Esophagus muscularis mucosa (tissue), 4 donors: Measurements from ENCODE around the gene MEGF9. TPM values are rescaled to one million over a fixed set of nuclear protein-coding genes. Genes with fewer than 3 reads are reported as not detected.
A peak's percentile ranks its signal among the peaks of the same experiment; 100 is the strongest.

Experiments
- DNase-seq: peaks from one replicate; pipeline ENCODE4 v3.0.0-alpha.2; 2017; ENCODE audit errors: extremely low spot score
- H3K27ac ChIP-seq, 4 donors: fragments of 200-600 bp; sonication (generic); replicated peaks in 1 of 4; 1 replicate in 3 of 4; 2 replicates in 1 of 4; pipeline ENCODE4 v1.5.1; 2016 to 2019; ENCODE audit warnings: mild to moderate bottlenecking in 1 of 4
- H3K27me3 ChIP-seq, 4 donors: fragments of 200-600 bp; sonication (generic); one replicate each; pipeline versions ENCODE4 v1.5.1 to v1.6.0; 2016 to 2019
- H3K36me3 ChIP-seq, 4 donors: fragments of 200-600 bp; sonication (generic); one replicate each; pipeline ENCODE4 v1.5.1; 2016 to 2019
- H3K4me1 ChIP-seq, 4 donors: fragments of 200-600 bp; sonication (generic); one replicate each; pipeline ENCODE4 v1.5.1; 2016 to 2019
- H3K4me3 ChIP-seq, 4 donors: fragments of 200-600 bp; sonication (generic); 1 replicate in 2 of 4; 2 replicates in 2 of 4; pipeline ENCODE4 v1.5.1; 2016 to 2019; ENCODE audit warnings: mild to moderate bottlenecking in 4 of 4, moderate library complexity in 1 of 4
- H3K9me3 ChIP-seq, 4 donors: fragments of 200-600 bp; sonication (generic); 1 replicate in 3 of 4; 2 replicates in 1 of 4; pipeline ENCODE4 v1.5.1; 2016 to 2019
- CTCF ChIP-seq, 3 experiments: fragments of 200-600 bp in 2 of 3; fragments of 450-650 bp in 1 of 3; sonication (generic) in 2 of 3; IDR thresholded peaks; one replicate each; pipeline ENCODE4 v1.5.1; 2017 to 2019; ENCODE audit warnings: antibody characterized with exemption in 3 of 3, mild to moderate bottlenecking in 2 of 3, moderate library complexity in 1 of 3
- EP300 ChIP-seq: sonication (generic); formaldehyde crosslinking; IDR thresholded peaks from one replicate; pipeline ENCODE4 v1.6.1; 2017; ENCODE audit warnings: antibody characterized with exemption
- POLR2A ChIP-seq: fragments of 450-650 bp; IDR thresholded peaks from one replicate; pipeline ENCODE4 v1.6.1; 2017; ENCODE audit warnings: antibody characterized with exemption, moderate library complexity, mild to moderate bottlenecking, low read depth
- POLR2AphosphoS5 ChIP-seq, 2 donors: sonication (generic); formaldehyde crosslinking; IDR thresholded peaks; one replicate each; pipeline ENCODE4 v1.6.1; 2017; ENCODE audit warnings: antibody characterized with exemption in 2 of 2
- WGBS: methylation state at CpG from one replicate; pipeline ENCODE4 v1.1.5; 2018; 5-methylcytosine and 5-hydroxymethylcytosine counted together
- intact Hi-C: fragments of 100-400 bp; cut with DNase I; formaldehyde crosslinking; loops from one replicate; pipeline ENCODE4 v1.15.1; 2023
- total RNA-seq, 4 donors: library from RNA; depleted of rRNA; stranded (reverse); fragments of >200 nt; gene quantifications; one replicate each; pipeline versions ENCODE4 v1.1.0 to v1.2.1, GENCODE V29; 2016

MEGF9 gene
- total RNA-seq, 4 donors from 2014 or later, result 17.1 to 23.1 (median 18.9) TPM

DNA sequence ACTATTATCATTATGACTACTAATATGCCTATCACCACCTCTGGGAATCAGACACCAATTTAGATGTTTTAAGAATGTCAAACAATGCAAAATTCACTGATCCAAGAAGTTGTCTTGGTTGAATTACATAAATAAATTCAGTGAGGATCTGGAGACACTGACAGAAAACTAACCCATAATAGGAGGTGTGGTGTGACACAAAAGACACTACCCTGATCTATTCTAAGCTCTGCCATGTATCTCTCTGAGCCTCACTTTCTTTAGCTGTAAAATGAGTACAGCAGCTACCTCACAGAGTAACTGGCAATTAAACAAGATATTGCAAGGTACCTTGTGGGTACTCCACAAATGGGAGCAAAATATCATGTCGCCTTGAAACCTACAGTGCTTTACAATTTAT is 141.8 kb downstream of the MEGF9 start:
- Histone ChIP-seq H3K36me3 (peaks cover 24 to 47% (median 40%) of the 10 kb centered on the region in 4 donors), H3K4me1 (peaks cover 24 to 49% (median 27%) of the 10 kb centered on the region in 4 donors), H3K4me3 (no peak overlapping the region), H3K27ac (peak overlapping the region in 1 of 4 donors; percentile 2), H3K27me3 (no peaks in the 10 kb centered on the region), H3K9me3 (no peaks in the 10 kb centered on the region)
- intact Hi-C loops, result no loop called here
- 91% methylated on average over 1 of the region's 1 CpG for WGBS
- DNase-seq, result no peak
- TF ChIP-seq POLR2AphosphoS5 (IDR thresholded peaks at IDR 0.05), result no peak
- TF ChIP-seq POLR2A, result no peak
- no peak for TF ChIP-seq EP300
- no peak for TF ChIP-seq CTCF (IDR thresholded peaks at IDR 0.05)

- peak overlapping the region; percentile 5 to 48 (median 35) for H3K27ac ChIP-seq
- TF ChIP-seq EP300, result no peak
- TF ChIP-seq POLR2AphosphoS5 (IDR thresholded peaks at IDR 0.05), result peak in 1 of 2 donors; percentile 16
- DNase-seq, result no peak
- no peaks in the 10 kb centered on the region for H3K9me3 ChIP-seq
- H3K27me3 ChIP-seq, result no peaks in the 10 kb centered on the region
- H3K4me1 ChIP-seq, result peaks cover 24 to 48% (median 27%) of the 10 kb centered on the region in 4 donors
- H3K4me3 ChIP-seq, result no peak overlapping the region
- peaks cover 24 to 55% (median 47%) of the 10 kb centered on the region in 4 donors for H3K36me3 ChIP-seq
- intact Hi-C loops, result no loop called here
- 63% methylated on average over 6 of the region's 11 CpGs for WGBS
Measured at GRCh38 chr9:120571443-120572257, 142.6 kb downstream of the MEGF9 start.

GRCh38 chr9:120570296-120570695 is 144.0 kb downstream of the MEGF9 start:
- TF ChIP-seq POLR2AphosphoS5 (IDR thresholded peaks at IDR 0.05), result no peak
- no peak for TF ChIP-seq EP300
- no peak for TF ChIP-seq CTCF (IDR thresholded peaks at IDR 0.05)
- TF ChIP-seq POLR2A, result no peak
- H3K9me3 ChIP-seq, result no peaks in the 10 kb centered on the region
- no peak overlapping the region for H3K4me3 ChIP-seq
- WGBS, result 97% methylated on average over 3 of the region's 5 CpGs
- H3K36me3 ChIP-seq, result peaks cover 24 to 64% (median 60%) of the 10 kb centered on the region in 4 donors
- DNase-seq, result no peak
- intact Hi-C loops, result no loop called here
- H3K4me1 ChIP-seq, result peaks cover 24 to 48% (median 27%) of the 10 kb centered on the region in 4 donors
- H3K27ac ChIP-seq, result peak overlapping the region in 3 of 4 donors; percentile 34 to 48 (median 36)
- no peaks in the 10 kb centered on the region for H3K27me3 ChIP-seq

GRCh38 chr9:120569556-120569955 is 144.7 kb downstream of the MEGF9 start:
- Histone ChIP-seq H3K9me3 (no peaks in the 10 kb centered on the region), H3K27ac (no peak overlapping the region), H3K27me3 (no peaks in the 10 kb centered on the region), H3K36me3 (peaks cover 24 to 71% (median 67%) of the 10 kb centered on the region in 4 donors), H3K4me1 (peaks cover 24 to 44% (median 27%) of the 10 kb centered on the region in 4 donors), H3K4me3 (no peak overlapping the region)
- DNase-seq, result no peak
- TF ChIP-seq POLR2AphosphoS5 (IDR thresholded peaks at IDR 0.05), result no peak
- no peak for TF ChIP-seq EP300
- no peak for TF ChIP-seq CTCF (IDR thresholded peaks at IDR 0.05)
- TF ChIP-seq POLR2A, result no peak
- WGBS, result 88% methylated on average over 5 of the region's 5 CpGs
- intact Hi-C loops, result no loop called here

DNA sequence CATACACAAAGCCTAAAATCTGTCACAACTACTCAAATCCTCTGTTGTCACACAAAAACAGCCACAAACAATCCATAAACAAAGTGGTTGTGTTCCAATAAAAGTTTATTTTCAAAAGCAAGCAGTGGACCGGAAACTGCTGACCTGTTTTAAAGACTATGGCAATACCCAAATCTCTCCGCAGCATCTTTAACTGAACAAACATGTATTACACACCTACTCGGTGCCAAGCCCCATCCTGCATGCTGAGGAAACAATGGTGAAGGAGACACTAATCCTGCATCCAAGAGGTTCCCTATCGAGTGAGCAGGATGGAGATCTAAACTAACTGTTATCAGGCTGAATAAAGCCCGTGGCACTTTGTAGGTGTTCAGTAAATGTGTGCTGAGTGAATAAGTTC is 145.5 kb downstream of the MEGF9 start:
- Histone ChIP-seq H3K36me3 (peaks cover 24 to 74% (median 69%) of the 10 kb centered on the region in 4 donors), H3K4me3 (no peak overlapping the region), H3K9me3 (no peaks in the 10 kb centered on the region), H3K27ac (no peak overlapping the region), H3K4me1 (peaks cover 24 to 37% (median 27%) of the 10 kb centered on the region in 4 donors), H3K27me3 (no peaks in the 10 kb centered on the region)
- DNase-seq, result no peak
- intact Hi-C loops, result no loop called here
- 97% methylated on average over 5 of the region's 5 CpGs for WGBS
- TF ChIP-seq POLR2AphosphoS5 (IDR thresholded peaks at IDR 0.05), result no peak
- TF ChIP-seq CTCF (IDR thresholded peaks at IDR 0.05), result no peak
- TF ChIP-seq EP300, result no peak
- no peak for TF ChIP-seq POLR2A
